ENCODE data around the gene DNMT3L.
"Not testable (repeated sequence)": the region's sequence is repeated elsewhere in the genome, so short reads cannot be mapped to it uniquely, and the experiment has no call there.

Gene DNMT3L

DNA sequence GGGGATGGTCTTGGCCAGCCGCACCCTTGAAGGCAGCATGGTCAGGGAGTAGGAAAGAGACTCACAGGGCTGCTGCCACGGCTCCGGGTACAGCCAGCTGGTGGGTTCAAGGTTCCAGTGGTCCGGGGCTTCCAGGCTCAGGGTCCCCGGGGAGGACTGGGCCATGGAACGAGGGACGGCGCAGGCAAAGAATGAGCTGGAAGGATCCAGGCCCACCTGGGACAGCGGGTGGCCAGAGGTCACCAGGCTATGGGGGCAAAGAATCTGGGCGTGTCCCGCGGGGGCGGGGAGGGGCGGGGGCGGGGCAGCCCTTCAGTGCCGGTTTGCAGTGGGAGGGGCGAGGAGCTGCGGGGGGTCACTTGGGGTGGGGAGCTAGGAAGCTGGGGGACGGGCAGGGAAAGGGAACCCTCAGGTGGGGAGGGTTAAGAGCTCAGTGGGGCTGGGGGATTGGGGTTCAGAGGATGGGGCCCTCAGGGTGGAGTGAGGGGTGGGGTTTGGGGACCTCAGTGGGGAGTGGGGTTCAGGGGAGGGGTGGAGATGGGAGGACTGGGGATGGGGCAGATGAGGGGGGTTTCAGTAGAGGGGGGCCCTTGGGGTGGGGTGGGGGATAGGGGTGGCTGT, at the start of gene DNMT3L:
TSS of gene DNMT3L (minus strand) at position 223 of the 621 bp plus-strand sequence. CDS start 638 bp downstream, outside the sequence.
- DNase-seq (ENCODE audit: low read depth) = no peak
- no peak within 1 kb of the TSS for H3K4me3 ChIP-seq (ENCODE audit: low read depth, low read length)

DNA sequence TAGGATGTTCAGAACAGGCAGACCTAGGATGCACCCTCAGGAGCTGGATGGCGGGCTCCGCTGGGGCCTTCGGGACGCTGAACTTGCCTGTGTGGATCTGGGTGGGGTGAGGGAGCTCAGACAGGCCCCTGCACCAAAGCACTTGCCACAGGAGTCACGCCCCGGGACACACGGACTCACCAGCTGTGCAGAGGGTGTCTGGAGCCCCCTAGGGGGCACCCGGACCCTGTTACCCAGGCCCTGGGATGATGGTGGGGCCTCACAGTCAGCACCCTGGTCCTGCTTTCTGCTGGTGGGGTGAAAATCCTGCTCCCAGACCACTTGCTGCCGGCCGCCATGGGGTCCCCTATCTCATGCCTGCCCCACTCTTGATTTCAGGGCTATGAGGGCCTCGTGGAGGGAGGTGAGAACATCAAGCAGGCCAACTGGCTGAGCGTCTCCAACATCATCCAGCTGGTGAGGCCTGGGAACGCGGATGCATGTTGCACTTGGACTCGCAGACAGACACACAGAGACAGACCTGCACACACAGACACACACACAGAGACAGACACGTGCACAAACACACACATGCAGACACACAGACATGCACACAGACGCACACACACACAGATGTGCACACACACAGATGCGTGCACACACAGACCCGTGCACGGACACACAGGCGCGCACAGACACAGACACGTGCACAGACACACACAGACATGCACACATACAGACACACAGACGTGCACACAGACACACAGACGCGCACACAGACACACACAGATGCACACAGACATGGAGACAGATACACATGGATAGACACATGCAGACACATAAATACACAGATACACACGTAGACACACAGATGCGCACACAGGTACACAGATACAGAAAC, 49.2 kb upstream of the DNMT3L start:
- H3K4me3 ChIP-seq (ENCODE audit: low read depth, low read length) = no peak overlapping the region
- no peak for DNase-seq (ENCODE audit: low read depth)

DNA sequence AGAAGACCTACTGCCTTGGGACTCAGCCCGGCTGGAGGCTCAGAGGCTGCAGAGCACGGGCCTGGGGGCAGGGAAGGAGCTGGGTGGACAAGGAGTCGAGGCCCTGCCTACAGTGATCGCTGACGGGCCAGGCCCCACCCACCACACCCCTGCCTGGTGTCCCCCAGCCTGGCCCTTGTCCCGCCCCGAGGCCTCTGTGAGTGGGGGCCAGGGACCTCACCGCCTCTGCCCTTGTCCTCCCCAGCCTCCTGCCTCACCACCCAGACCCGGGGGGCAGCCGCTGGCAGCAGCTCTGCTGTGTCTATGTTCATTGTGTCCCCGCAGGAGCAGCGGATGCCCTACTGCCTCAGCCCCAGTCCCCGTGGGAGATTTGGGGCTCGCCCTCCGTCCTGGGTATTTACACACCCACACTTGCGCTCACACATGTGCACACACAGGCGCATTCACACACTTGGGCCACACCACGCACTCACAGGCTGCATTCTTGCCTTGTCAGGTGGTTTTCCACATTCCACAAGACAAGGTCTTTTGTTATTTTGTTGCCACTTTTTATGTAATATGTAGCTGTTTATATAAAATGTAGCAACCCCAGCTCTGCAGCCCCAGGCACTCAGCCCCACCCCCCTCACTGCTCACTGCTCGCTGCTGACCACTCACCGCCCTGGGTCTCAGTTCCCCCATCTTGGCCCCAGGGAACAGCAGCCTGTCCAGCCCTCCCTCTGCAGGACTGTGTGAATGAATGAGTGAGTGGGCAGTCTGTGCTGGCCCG, 45.4 kb upstream of the DNMT3L start:
- DNase-seq (ENCODE audit: low read depth) = no peak

DNA sequence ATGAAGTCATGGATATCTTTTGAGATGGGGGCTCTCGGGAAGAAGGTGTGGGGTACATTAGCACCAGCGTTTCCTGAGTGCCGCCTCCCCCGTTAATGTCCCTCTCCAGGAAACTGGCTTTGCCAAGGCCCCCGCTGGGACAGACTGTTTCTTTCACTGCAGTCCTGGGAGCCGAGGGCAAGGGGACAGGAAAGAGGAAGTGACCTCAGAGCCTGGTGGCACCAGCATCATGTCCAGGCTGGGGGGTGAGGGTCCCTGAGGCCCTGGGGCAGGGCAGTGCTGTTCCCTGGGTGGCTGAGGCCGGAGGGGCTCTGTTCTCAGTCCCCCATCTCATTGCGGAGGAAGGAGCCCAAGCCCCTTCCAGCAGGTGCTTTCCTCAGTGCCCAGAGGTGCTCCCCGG, 44.0 kb upstream of the DNMT3L start:
- no peak overlapping the region for H3K4me3 ChIP-seq (ENCODE audit: low read depth, low read length)
- no peak for DNase-seq (ENCODE audit: low read depth)

More for the DNA sequence above, 45.4 kb upstream of the DNMT3L start:
- H3K4me3 ChIP-seq (ENCODE audit: low read depth, low read length) = no peak overlapping the region

DNA sequence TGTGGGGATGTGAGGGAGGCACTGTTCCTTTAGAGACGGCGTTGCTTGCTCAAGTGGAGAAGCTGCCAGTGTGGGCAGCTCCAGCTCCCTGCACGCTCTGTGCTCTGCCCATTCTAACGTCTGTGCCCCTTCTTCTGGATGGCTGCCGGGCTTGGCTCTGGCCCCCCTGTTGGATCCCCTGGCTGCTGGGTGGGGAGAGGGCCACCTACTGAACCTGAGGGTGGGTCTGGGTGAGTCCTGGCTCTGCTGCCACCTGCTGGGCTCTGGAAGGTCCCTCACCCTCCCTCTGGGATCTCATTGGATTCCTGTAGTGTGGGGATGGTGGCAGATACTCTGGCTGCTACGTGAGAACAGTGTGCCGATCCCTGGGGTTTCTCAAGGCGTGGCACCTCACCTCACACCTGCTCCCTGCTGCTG, 43.2 kb upstream of the DNMT3L start:
- no peak for DNase-seq (ENCODE audit: low read depth)
- H3K4me3 ChIP-seq (ENCODE audit: low read depth, low read length) = no peak overlapping the region

DNA sequence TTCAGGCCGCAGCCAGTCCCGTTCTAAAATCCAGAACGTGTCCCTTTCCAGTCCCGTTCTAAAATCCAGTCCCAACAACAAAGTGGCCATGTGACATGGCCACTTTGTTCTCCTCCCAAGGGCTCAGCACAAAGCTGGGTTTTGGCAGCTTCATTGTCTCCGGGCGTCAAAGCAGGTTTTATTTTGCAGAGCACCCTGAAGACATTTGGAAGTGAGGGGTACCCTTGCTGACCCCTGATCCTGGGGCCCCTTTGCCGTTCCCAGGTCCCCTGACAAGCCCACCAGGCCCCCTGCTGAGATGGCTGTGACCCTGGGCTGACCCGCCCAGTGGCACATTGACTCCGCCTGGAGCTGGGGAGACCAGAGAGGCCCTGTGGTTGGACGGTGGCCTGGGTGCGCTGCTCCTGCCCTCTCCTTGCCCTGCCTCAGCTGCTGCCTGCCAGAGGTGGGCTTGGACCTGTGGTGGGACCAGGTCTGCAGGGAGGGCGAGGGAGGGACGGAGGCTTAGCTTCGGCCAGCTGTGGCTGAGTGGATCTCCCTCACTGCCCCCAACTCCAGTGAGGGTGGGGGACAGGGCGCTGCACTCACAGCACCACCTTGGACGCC, 42.4 kb upstream of the DNMT3L start:
- DNase-seq (ENCODE audit: low read depth) = no peak
- H3K4me3 ChIP-seq (ENCODE audit: low read depth, low read length) = no peak overlapping the region

DNA sequence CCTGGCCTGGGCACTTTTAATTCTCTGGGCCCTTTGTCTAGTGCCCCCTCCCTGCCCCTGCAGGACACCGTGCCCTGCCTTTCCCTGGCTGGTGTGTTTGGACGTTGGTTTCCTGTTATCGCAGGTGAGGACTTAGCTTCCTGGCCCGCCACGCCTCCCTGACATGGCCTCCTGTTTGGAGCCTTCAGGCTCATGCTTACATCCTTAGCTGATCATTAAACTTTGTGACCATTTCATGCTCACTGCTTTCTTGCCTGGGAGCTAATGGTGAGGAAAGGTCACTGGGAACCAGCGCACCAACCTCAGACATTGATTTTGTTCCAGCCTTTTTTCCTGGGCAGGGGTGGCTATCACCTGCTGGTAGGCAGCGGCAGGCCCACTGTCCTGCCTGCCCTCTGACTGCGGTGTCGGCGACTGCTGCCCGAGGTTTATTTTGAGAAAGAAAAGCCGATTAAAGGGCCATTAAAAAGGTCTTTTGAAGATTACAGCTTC, 41.8 kb upstream of the DNMT3L start:
- no peak overlapping the region for H3K4me3 ChIP-seq (ENCODE audit: low read depth, low read length)

DNA sequence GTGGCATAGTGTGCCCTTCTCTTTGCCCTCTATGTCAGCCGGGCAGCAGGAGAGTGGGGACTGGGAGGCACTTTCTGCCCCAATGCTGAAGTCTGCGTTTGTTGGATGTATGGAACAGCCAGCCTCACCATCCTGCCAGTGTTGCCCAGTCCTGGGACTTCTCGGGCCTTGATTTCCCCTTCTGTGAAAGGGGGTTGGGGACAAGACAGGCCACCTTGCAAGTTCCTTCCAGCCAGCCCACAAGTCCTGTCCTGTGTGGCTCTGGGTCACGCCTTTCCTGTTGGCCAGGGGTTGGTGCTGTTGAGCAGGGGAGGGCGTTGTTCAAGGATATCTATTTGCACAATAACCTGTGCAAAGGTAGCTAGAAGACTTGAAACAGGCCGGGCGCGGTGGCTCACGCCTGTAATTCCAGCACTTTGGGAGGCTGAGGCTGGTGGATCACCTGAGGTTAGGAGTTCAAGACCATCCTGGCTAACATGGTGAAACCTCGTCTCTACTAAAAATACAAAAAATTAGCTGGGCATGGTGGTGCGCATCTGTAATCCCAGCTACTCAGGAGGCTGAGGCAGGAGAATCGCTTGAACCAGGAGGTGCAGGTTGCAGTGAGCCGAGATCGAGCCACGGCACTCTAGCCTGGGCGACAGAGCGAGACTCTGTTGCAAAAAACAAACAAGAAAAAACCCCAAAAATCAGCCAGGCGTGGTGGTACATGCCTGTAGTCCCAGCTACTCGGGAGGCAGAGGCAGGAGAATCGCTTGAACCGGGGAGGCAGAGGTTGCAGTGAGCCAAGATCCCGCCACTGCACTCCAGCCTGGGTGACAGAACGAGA, 41.1 kb upstream of the DNMT3L start:
- not testable (repeated sequence) for DNase-seq (ENCODE audit: low read depth); H3K4me3 ChIP-seq (ENCODE audit: low read depth, low read length)

More for the DNA sequence above, 41.8 kb upstream of the DNMT3L start:
- DNase-seq (ENCODE audit: low read depth) = no peak

DNA sequence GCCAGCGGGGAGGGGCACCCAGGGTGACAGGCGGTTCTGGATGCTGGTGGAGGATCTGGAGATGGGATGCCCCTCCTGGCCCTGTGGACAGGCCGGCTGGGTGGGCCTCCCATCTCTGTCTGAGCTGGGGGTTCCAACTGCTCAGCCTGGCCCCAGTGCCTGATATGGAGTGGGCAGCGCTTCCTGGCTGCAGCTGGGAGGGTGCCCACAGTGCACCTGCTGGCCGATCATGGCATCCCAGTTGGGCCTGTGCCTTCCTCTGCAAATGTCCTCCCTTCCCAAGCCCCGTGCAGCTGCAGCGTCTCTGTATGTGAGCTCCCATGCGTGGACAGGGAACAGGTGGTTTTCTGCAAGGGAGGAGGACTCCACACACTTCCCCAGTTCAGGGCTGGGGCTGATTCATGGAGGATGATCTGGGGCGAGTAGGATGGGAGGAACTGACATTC, 40.3 kb upstream of the DNMT3L start:
- no peak overlapping the region for H3K4me3 ChIP-seq (ENCODE audit: low read depth, low read length)
- DNase-seq (ENCODE audit: low read depth) = no peak

DNA sequence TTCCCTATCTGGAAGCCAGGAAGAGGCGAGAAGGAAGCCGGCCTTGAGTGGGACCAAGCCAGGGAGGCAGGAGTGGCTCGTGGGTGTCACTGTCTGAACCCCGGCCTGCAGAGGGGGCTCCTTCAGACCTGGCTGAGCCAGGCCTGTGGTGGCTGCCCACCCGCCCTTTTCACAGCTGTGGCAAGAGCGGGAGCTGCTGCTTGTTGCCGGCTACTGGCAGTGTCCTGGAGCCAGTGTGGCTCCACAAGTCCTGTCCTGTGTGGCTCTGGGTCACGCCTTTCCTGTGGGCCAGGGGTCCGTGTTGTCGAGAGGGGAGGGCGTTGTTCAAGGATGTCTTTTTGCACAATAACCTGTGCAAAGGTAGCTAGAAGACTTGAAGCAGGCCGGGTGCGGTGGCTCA, 39.4 kb upstream of the DNMT3L start:
- DNase-seq (ENCODE audit: low read depth) = no peak
- H3K4me3 ChIP-seq (ENCODE audit: low read depth, low read length) = peak overlapping the region; percentile 75

DNA sequence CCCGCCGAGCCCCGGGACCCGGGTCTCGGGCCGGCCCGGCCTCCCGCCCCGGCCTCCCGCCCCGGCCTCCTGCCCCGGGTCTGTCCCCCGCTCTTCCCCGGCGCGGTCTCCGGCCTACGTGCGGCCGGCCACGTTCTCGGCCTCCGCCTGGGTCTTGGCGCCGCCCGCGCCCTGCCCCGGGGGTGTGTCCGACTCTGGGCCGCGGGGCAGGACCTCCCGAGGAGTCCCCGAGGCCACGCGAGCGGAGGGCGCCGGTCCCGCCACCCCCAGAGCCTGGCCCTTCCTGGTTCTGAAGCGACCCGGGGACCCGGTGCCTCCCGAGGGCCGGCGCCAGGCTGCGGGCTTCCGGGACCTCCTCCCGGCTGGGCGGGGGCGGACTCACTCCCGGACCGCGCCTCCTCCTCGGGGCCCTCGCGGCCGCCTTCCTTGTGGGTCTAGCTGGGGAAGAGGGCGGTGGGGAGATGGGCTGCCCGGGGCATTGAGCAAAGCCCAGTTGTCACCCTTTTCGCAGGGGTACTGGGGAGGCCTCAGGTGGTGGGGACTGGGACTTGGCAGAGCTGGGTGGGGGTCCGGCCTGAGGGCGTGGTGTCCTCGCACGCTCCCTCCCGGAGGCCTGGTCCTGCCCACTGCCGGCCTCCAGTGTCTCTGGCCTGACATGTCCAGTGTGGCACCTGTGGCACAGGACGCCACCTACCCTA, 38.7 kb upstream of the DNMT3L start:
- H3K4me3 ChIP-seq (ENCODE audit: low read depth, low read length) = peak overlapping the region; percentile 75
- DNase-seq (ENCODE audit: low read depth) = no peak

DNA sequence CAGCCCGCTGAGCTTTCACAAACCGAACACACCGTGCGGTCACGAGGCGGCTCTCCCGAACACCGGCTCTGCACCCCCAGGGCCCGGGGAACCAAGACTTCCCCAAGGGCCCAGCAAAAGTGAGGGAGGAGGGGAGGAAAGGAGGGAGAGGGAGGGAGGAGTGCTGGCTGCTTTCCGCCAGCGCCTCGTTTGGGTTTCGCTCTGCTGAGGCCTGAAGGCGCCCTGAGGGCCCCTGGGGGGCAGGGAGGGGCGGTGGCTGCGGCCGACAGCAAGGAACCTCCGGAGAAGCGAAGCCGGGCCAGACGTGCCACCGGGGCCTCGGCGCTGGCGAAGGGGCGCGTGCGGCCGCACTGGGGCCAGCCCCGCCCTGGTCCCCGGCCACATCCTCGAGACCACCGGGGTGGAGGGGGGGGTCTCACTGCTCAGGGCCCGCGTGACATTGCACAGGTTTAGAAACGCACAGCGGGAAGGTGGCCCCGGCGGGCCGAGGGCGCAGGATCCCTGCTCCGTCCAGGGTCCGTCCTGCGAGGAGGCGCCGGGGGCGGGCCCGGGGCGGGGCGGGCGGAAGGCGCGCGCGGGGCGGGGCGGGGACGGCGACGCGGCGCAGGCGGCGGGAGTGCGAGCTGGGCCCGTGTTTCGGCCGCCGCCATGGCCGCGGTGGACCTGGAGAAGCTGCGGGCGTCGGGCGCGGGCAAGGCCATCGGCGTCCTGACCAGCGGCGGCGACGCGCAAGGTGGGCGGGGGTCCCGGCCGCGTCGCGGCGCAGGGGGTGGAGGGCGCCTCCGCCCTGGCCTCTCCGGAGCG, 38.0 kb upstream of the DNMT3L start, which contains the start of gene PFKL:
TSS of gene PFKL (plus strand) at position 596 of the 804 bp plus-strand sequence. CDS start at position 649, 53 bp downstream.
- no peak for DNase-seq (ENCODE audit: low read depth)
- H3K4me3 ChIP-seq (ENCODE audit: low read depth, low read length) = peak within 1 kb of the TSS; percentile 75

DNA sequence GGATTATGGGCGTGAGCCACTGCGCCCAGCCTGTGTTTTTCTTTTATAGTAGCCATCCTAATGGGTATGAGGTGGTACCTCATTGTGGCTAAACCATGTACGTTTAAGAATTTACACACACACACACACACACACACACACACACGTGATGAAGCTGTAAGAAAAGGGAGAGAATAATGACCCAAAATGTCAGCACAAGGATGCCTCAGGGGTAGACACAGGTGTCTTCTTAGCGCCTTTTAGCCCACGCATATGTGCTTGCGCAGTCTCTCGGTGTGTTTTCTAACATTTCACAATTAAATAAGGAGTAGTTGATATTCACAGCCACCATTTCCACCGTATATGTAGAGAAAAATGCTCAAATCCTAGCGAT, 37.4 kb upstream of the DNMT3L start:
- H3K4me3 ChIP-seq (ENCODE audit: low read depth, low read length) = peak overlapping the region; percentile 75
- DNase-seq (ENCODE audit: low read depth) = no peak

DNA sequence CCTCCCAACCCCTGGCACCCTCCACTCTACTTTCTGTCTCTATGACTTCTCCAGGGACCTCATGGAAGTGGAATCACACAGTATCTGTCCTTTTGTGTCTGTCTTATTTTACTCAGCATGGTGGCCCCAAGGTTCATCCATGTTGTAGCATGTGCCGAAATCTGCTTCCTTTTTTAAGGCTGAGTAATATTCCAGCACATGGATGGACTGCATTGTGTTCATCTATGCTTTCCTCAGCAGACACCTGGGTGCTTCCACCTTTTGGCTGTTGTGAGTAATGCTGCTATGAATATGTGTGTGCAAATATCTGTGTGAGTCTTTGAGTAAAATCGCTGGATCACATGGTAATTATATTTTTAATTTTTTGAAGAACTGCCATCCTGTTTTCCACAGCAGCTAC, 36.6 kb upstream of the DNMT3L start:
- no peak overlapping the region for H3K4me3 ChIP-seq (ENCODE audit: low read depth, low read length)
- no peak for DNase-seq (ENCODE audit: low read depth)

DNA sequence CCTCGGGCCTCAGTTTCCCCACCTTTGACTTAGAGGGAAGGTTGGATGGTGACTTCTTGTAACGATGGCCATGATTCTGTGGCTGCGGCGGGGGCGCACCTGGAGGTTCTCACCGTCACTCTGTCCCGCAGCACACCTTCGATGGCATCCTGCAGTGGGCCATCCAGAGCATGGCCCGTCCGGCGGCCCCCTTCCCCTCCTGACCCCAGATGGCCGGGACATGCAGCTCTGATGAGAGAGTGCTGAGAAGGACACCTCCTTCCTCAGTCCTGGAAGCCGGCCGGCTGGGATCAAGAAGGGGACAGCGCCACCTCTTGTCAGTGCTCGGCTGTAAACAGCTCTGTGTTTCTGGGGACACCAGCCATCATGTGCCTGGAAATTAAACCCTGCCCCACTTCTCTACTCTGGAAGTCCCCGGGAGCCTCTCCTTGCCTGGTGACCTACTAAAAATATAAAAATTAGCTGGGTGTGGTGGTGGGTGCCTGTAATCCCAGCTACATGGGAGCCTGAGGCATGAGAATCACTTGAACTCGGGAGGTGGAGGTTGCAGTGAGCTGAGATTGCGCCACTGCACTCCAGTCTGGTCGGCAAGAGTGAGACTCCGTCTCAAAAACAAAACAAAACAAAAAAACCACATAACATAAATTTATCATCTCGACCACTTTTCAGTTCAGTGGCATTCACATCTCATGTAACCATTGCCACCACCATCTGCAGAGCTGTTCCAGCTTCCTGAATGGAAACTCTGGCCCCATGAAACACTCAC, 36.0 kb upstream of the DNMT3L start:
- peak; percentile 37 for DNase-seq (ENCODE audit: low read depth)
- no peak overlapping the region for H3K4me3 ChIP-seq (ENCODE audit: low read depth, low read length)

DNA sequence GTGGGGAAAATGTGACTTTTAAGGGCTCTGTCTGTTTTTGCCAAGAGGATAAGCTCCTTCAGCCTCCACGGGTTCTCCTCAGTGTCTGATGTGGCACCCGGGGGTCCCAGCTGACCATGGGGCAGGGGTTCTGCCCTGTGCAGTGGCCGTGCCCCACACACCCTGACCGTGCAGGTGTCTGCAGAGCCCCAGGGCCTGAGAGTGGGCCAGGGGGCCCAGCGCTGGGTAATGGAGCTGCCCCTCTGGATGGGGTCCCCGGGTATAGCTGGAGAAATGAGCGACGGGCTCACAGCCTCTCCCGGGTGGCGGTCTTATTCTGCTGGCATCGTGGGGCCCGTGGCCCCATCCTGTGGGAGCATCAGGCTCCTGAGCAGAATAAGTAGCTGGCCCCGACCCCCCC, 35.2 kb upstream of the DNMT3L start:
- DNase-seq (ENCODE audit: low read depth) = no peak
- no peak overlapping the region for H3K4me3 ChIP-seq (ENCODE audit: low read depth, low read length)

DNA sequence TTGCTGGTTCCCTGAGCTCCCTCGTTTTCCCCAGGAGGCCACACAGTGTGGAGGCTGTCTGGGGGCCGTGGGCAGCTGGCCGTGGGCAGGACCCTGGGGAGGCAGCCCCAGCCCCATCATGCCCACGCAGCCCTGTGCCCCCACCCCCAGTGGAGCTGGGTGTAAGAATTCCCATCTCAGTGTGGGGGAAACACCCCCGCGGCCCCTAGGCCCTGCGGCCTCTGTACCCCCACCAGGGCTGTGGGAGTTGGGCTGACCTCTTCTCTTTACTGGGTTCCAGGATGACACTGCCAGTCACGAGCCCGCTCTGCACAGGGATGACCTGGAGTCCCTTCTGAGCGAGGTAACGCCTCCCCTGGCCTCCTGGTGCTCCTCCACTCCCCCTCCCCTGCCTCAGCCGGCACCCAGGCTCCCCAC, 34.4 kb upstream of the DNMT3L start:
- no peak overlapping the region for H3K4me3 ChIP-seq (ENCODE audit: low read depth, low read length)

More for the DNA sequence above, 34.4 kb upstream of the DNMT3L start:
- DNase-seq (ENCODE audit: low read depth) = no peak

All from skeletal muscle cell (primary cell).